Uterus (tissue), 2 donors: ENCODE measurements around the gene MYADML2.

Experiments used
- CTCF ChIP-seq, 4 experiments: fragments of 200-600 bp in 2 of 4; fragments of 450-650 bp in 2 of 4; sonication (generic) in 2 of 4; IDR thresholded peaks; one replicate each; pipeline ENCODE4 v1.5.1; 2016 to 2019; ENCODE audit warnings: antibody characterized with exemption in 4 of 4, mild to moderate bottlenecking in 2 of 4, moderate library complexity in 1 of 4
- POLR2A ChIP-seq, 2 donors: fragments of 450-650 bp; IDR thresholded peaks; one replicate each; pipeline ENCODE4 v1.6.1; 2016; ENCODE audit warnings: antibody characterized with exemption in 2 of 2, mild to moderate bottlenecking in 1 of 2, moderate library complexity in 1 of 2

GRCh38 chr17:81960130-81960958 is 13.3 kb upstream of the MYADML2 start:
- TF ChIP-seq CTCF (IDR thresholded peaks at IDR 0.05), result no peak
- no peak for TF ChIP-seq POLR2A (IDR thresholded peaks at IDR 0.05)
